Activated T-helper 1 cell treated with anti-CD3 and anti-CD28 coated beads, Interleukin-12 subunit alpha, Interleukin-12 subunit beta, Interleukin-2, Interleukin-4 antibody, amounts not matched to agents 30 ng/mL and 10 ng/mL and 1 ng/mL, durations not matched to agents 14 hours and 24 hours and 36 hours (primary cell): ENCODE data around the gene PDPN. TPM values are rescaled to one million over a fixed set of nuclear protein-coding genes. Genes with fewer than 3 reads are reported as not detected.
"Not testable (repeated sequence)": the region's sequence is repeated elsewhere in the genome, so short reads cannot be mapped to it uniquely, and the experiment has no call there.

Experiments
- DNase-seq: peaks from one replicate; pipeline ENCODE4 v3.0.0; 2021; ENCODE audit warnings: low spot score
- H3K27ac Mint-ChIP-seq: one replicate; pipeline ENCODE4 v1.8.0; 2021; ENCODE audit warnings: mild to moderate bottlenecking, mixed read lengths
- H3K27me3 Mint-ChIP-seq: one replicate; pipeline ENCODE4 v1.8.0; 2022; ENCODE audit warnings: mild to moderate bottlenecking, moderate library complexity, mixed read lengths; ENCODE audit not compliant: insufficient read depth
- H3K36me3 Mint-ChIP-seq: one replicate; pipeline ENCODE4 v1.8.0; 2021; ENCODE audit warnings: low read depth, mixed read lengths
- H3K4me1 Mint-ChIP-seq: one replicate; pipeline ENCODE4 v1.8.0; 2021; ENCODE audit warnings: low read depth, mixed read lengths
- H3K4me3 Mint-ChIP-seq: one replicate; pipeline ENCODE4 v1.8.0; 2021; ENCODE audit warnings: mild to moderate bottlenecking, moderate library complexity, mixed read lengths
- H3K9me3 Mint-ChIP-seq: one replicate; pipeline ENCODE4 v1.8.0; 2021; ENCODE audit warnings: mixed read lengths
- intact Hi-C: fragments of 100-400 bp; cut with micrococcal nuclease; formaldehyde crosslinking; loops from one replicate; pipeline ENCODE4 v1.15.1; 2024
- total RNA-seq: library from RNA; stranded (reverse); gene quantifications from 2 replicates; pipeline ENCODE4 v1.2.3, GENCODE V29; 2022

Gene PDPN
- total RNA-seq, 1 donor from 2014 or later = not detected

- intact Hi-C loops = no loop called here
- no peak overlapping the region for H3K27ac Mint-ChIP-seq
- no peaks in the 10 kb centered on the region for H3K4me1 Mint-ChIP-seq
- no peak for DNase-seq
- no peaks in the 10 kb centered on the region for H3K36me3 Mint-ChIP-seq
- H3K27me3 Mint-ChIP-seq = no peaks in the 10 kb centered on the region
- H3K9me3 Mint-ChIP-seq = no peaks in the 10 kb centered on the region
- no peak overlapping the region for H3K4me3 Mint-ChIP-seq
Observed at GRCh38 chr1:13550663-13551062, 33.0 kb upstream of the PDPN start.

GRCh38 chr1:13554798-13555197 lies 28.8 kb upstream of the PDPN start:
- no peak overlapping the region for H3K4me3 Mint-ChIP-seq
- intact Hi-C loops = no loop called here
- H3K27ac Mint-ChIP-seq = no peak overlapping the region
- H3K36me3 Mint-ChIP-seq = no peaks in the 10 kb centered on the region
- no peak for DNase-seq
- H3K9me3 Mint-ChIP-seq = no peaks in the 10 kb centered on the region
- H3K4me1 Mint-ChIP-seq = no peaks in the 10 kb centered on the region
- H3K27me3 Mint-ChIP-seq = peaks cover 2% of the 10 kb centered on the region

- no peaks in the 10 kb centered on the region for H3K36me3 Mint-ChIP-seq
- no peaks in the 10 kb centered on the region for H3K9me3 Mint-ChIP-seq
- no peak overlapping the region for H3K27ac Mint-ChIP-seq
- H3K27me3 Mint-ChIP-seq = peaks cover 2% of the 10 kb centered on the region
- intact Hi-C loops = no loop called here
- no peak for DNase-seq
- no peaks in the 10 kb centered on the region for H3K4me1 Mint-ChIP-seq
- H3K4me3 Mint-ChIP-seq = no peak overlapping the region
Observed at GRCh38 chr1:13556224-13556764, 27.3 kb upstream of the PDPN start.

- Mint-ChIP-seq H3K27ac (no peak overlapping the region), H3K4me1 (no peaks in the 10 kb centered on the region), H3K4me3 (no peak overlapping the region), H3K36me3 (no peaks in the 10 kb centered on the region), H3K9me3 (no peaks in the 10 kb centered on the region), H3K27me3 (peaks cover 2% of the 10 kb centered on the region)
- intact Hi-C loops = no loop called here
- DNase-seq = no peak
Observed at GRCh38 chr1:13560541-13560940, 23.1 kb upstream of the PDPN start.

- H3K27me3 Mint-ChIP-seq, intact Hi-C loops, H3K4me1 Mint-ChIP-seq, DNase-seq, H3K4me3 Mint-ChIP-seq, H3K36me3 Mint-ChIP-seq, H3K9me3 Mint-ChIP-seq, H3K27ac Mint-ChIP-seq: not testable (repeated sequence)
Observed at GRCh38 chr1:13562981-13563380, 20.7 kb upstream of the PDPN start.

- Mint-ChIP-seq H3K4me1 (no peaks in the 10 kb centered on the region), H3K4me3 (no peak overlapping the region), H3K9me3 (no peaks in the 10 kb centered on the region), H3K27me3 (no peaks in the 10 kb centered on the region), H3K27ac (no peak overlapping the region), H3K36me3 (no peaks in the 10 kb centered on the region)
- no peak for DNase-seq
- intact Hi-C loops = no loop called here
Observed at GRCh38 chr1:13564073-13564472, 19.6 kb upstream of the PDPN start.

GRCh38 chr1:13570435-13570834 lies 13.2 kb upstream of the PDPN start:
- DNase-seq, H3K4me3 Mint-ChIP-seq, H3K27me3 Mint-ChIP-seq, H3K27ac Mint-ChIP-seq, H3K4me1 Mint-ChIP-seq, H3K9me3 Mint-ChIP-seq, H3K36me3 Mint-ChIP-seq, intact Hi-C loops: not testable (repeated sequence)

- intact Hi-C loops = no loop called here
- Mint-ChIP-seq H3K9me3 (no peaks in the 10 kb centered on the region), H3K36me3 (no peaks in the 10 kb centered on the region), H3K27ac (no peak overlapping the region), H3K27me3 (peaks cover 4% of the 10 kb centered on the region), H3K4me1 (no peaks in the 10 kb centered on the region), H3K4me3 (no peak overlapping the region)
- no peak for DNase-seq
Observed at GRCh38 chr1:13570924-13571323, 12.7 kb upstream of the PDPN start.

GRCh38 chr1:13573586-13573985 lies 10.0 kb upstream of the PDPN start:
- Mint-ChIP-seq H3K4me1 (no peaks in the 10 kb centered on the region), H3K36me3 (no peaks in the 10 kb centered on the region), H3K27ac (no peak overlapping the region), H3K4me3 (no peak overlapping the region), H3K27me3 (peaks cover 4% of the 10 kb centered on the region), H3K9me3 (no peaks in the 10 kb centered on the region)
- intact Hi-C loops = no loop called here
- no peak for DNase-seq

GRCh38 chr1:13576926-13577325 lies 6.7 kb upstream of the PDPN start:
- intact Hi-C loops = no loop called here
- no peaks in the 10 kb centered on the region for H3K36me3 Mint-ChIP-seq
- no peaks in the 10 kb centered on the region for H3K9me3 Mint-ChIP-seq
- peaks cover 10% of the 10 kb centered on the region for H3K27me3 Mint-ChIP-seq
- DNase-seq = no peak
- no peak overlapping the region for H3K27ac Mint-ChIP-seq
- no peak overlapping the region for H3K4me3 Mint-ChIP-seq
- no peaks in the 10 kb centered on the region for H3K4me1 Mint-ChIP-seq

GRCh38 chr1:13577846-13578245 lies 5.8 kb upstream of the PDPN start:
- H3K9me3 Mint-ChIP-seq = no peaks in the 10 kb centered on the region
- H3K27me3 Mint-ChIP-seq = peaks cover 19% of the 10 kb centered on the region
- intact Hi-C loops = no loop called here
- no peaks in the 10 kb centered on the region for H3K36me3 Mint-ChIP-seq
- no peak for DNase-seq
- H3K4me1 Mint-ChIP-seq = no peaks in the 10 kb centered on the region
- no peak overlapping the region for H3K4me3 Mint-ChIP-seq
- H3K27ac Mint-ChIP-seq = no peak overlapping the region

GRCh38 chr1:13581446-13581845 lies 2.2 kb upstream of the PDPN start:
- intact Hi-C loops = no loop called here
- Mint-ChIP-seq H3K4me1 (no peaks in the 10 kb centered on the region), H3K9me3 (no peaks in the 10 kb centered on the region), H3K36me3 (no peaks in the 10 kb centered on the region), H3K4me3 (no peak overlapping the region), H3K27ac (no peak overlapping the region), H3K27me3 (peaks cover 41% of the 10 kb centered on the region)
- DNase-seq = no peak

- intact Hi-C loops = no loop called here
- no peak for DNase-seq
- H3K27me3 Mint-ChIP-seq = peaks cover 47% of the 10 kb centered on the region
- no peaks in the 10 kb centered on the region for H3K9me3 Mint-ChIP-seq
- H3K4me3 Mint-ChIP-seq = no peak overlapping the region
- H3K27ac Mint-ChIP-seq = no peak overlapping the region
- no peaks in the 10 kb centered on the region for H3K4me1 Mint-ChIP-seq
- no peaks in the 10 kb centered on the region for H3K36me3 Mint-ChIP-seq
Observed at GRCh38 chr1:13582713-13583443, 754 bp upstream of the PDPN start.
